Ovary (tissue), 3 donors: ENCODE measurements around the gene UBAP1.

ENCODE experiments used
- CTCF ChIP-seq, 3 donors: fragments of 450-650 bp in 2 of 3; fragments of 200-600 bp in 1 of 3; IDR thresholded peaks; one replicate each; pipeline versions ENCODE4 v1.5.1 to v1.8.0; 2016 to 2022; ENCODE audit warnings: antibody characterized with exemption in 3 of 3, mild to moderate bottlenecking in 1 of 3
- POLR2A ChIP-seq: fragments of 450-650 bp; IDR thresholded peaks from one replicate; pipeline ENCODE4 v1.6.1; 2017; ENCODE audit warnings: antibody characterized with exemption, mild to moderate bottlenecking, moderate library complexity
- donor health status: DM: no; HTN: no; CAD: no.

GRCh38 chr9:34259315-34259714 lies 80.5 kb downstream of the UBAP1 start:
- TF ChIP-seq CTCF (IDR thresholded peaks at IDR 0.05) (no peak), POLR2A (no peak)
